C4-2B (cell line): Measurements from ENCODE around the gene TEX9.
"Not testable (repeated sequence)": the region's sequence is repeated elsewhere in the genome, so short reads cannot be mapped to it uniquely, and the experiment has no call there.

Experiments
- ZFX ChIP-seq: fragments of 450-650 bp; IDR thresholded peaks from 2 replicates; pipeline ENCODE4 v1.6.1; 2017
- TF ChIP-seq, protein P1 (sequence below): fragments of 450-650 bp; conservative IDR thresholded peaks from 2 replicates; pipeline ENCODE4 v1.5.1; 2017; ENCODE audit warnings: mild to moderate bottlenecking

DNA sequence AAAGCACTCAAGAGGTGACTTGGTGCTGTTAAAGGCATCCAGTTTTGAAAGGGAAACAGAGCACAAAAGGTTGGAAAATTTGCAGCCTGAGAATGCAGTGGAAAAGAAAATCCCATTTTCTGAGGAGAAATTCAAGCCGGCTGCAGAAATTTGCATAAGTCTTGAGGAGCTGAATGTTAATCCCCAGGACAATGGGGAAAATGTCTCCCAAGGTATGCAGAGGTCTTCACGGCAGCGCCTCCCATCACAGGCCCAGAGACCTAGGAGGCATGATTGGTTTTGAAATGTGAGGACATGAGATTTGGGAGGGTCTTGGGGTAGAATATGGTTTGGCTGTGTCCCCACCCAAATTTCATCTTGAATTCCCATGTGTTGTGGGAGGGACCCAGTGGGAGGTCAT is 32.1 kb downstream of the TEX9 start:
- TF ChIP-seq, protein P1, sequence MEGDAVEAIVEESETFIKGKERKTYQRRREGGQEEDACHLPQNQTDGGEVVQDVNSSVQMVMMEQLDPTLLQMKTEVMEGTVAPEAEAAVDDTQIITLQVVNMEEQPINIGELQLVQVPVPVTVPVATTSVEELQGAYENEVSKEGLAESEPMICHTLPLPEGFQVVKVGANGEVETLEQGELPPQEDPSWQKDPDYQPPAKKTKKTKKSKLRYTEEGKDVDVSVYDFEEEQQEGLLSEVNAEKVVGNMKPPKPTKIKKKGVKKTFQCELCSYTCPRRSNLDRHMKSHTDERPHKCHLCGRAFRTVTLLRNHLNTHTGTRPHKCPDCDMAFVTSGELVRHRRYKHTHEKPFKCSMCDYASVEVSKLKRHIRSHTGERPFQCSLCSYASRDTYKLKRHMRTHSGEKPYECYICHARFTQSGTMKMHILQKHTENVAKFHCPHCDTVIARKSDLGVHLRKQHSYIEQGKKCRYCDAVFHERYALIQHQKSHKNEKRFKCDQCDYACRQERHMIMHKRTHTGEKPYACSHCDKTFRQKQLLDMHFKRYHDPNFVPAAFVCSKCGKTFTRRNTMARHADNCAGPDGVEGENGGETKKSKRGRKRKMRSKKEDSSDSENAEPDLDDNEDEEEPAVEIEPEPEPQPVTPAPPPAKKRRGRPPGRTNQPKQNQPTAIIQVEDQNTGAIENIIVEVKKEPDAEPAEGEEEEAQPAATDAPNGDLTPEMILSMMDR = not testable (repeated sequence)
- TF ChIP-seq ZFX = not testable (repeated sequence)
